GM23248 (cell line): Measurements from ENCODE around the gene WEE2.

ENCODE experiments used
- EZH2 ChIP-seq: fragments of 200-600 bp; sonication (generic); IDR thresholded peaks from 2 replicates; pipeline ENCODE4 v1.6.1; 2018; ENCODE audit warnings: antibody characterized with exemption, mild to moderate bottlenecking; ENCODE audit not compliant: insufficient read depth, poor library complexity, severe bottlenecking
- EZH2phosphoT487 ChIP-seq: fragments of 200-600 bp; sonication (generic); IDR thresholded peaks from 2 replicates; pipeline ENCODE4 v1.6.1; 2018; ENCODE audit warnings: antibody characterized with exemption, moderate library complexity, mild to moderate bottlenecking, low read depth; ENCODE audit not compliant: insufficient read depth

DNA sequence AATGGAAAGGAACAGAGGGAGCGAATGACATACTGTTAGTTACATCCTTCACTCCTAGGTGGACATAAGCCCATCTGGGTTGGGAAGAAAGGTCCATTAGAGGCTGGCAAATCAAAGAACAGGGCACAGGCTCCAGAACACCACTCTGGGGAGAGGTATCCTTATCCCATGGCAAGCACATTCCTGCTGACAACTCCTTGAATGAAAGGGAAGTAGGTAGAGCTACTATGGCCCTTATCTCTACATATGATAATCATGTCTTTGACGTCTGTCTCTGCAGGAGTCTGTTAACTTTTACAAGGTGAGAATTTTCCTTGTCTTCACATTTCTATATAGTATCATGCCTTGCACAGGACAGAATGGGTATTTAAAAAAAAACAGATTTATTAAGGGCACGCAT is 16.6 kb upstream of the WEE2 start:
- TF ChIP-seq EZH2 = no peak
- no peak for TF ChIP-seq EZH2phosphoT487
